Liver (tissue), 9 donors: ENCODE measurements around the gene LCE2D. TPM values are rescaled to one million over a fixed set of nuclear protein-coding genes. Genes with fewer than 3 reads are reported as not detected.
A peak's percentile ranks its signal among the peaks of the same experiment; 100 is the strongest.

Experiments
- DNase-seq: peaks from one replicate; pipeline ENCODE4 v3.0.0-alpha.2; 2017; ENCODE audit warnings: low spot score
- H3K27ac ChIP-seq, 2 donors: one replicate each; pipeline ENCODE4 v1.7.0; 2013; ENCODE audit warnings: inconsistent platforms in 2 of 2, low read length in 2 of 2, control low read depth in 1 of 2, low read depth in 1 of 2, mild to moderate bottlenecking in 1 of 2
- H3K27me3 ChIP-seq, 4 donors: one replicate each; pipeline versions ENCODE4 v1.6.1 to v1.7.0; 2013; ENCODE audit warnings: low read length in 3 of 4, inconsistent platforms in 1 of 4, mild to moderate bottlenecking in 1 of 4, moderate library complexity in 1 of 4; ENCODE audit not compliant: control insufficient read depth in 4 of 4, insufficient read depth in 4 of 4
- H3K36me3 ChIP-seq, 4 donors: one replicate each; pipeline versions ENCODE4 v1.6.1 to v1.7.0; 2013; ENCODE audit warnings: low read length in 3 of 4, mild to moderate bottlenecking in 3 of 4, low read depth in 1 of 4, moderate library complexity in 1 of 4; ENCODE audit not compliant: control insufficient read depth in 4 of 4, insufficient read depth in 3 of 4
- H3K4me1 ChIP-seq, 4 donors: one replicate each; pipeline versions ENCODE4 v1.6.1 to v1.7.0; 2013; ENCODE audit warnings: low read length in 3 of 4, mild to moderate bottlenecking in 3 of 4, moderate library complexity in 1 of 4; ENCODE audit not compliant: control insufficient read depth in 4 of 4, insufficient read depth in 4 of 4
- H3K4me3 ChIP-seq, 3 donors: one replicate each; pipeline versions ENCODE4 v1.6.1 to v1.7.0; 2013; ENCODE audit warnings: low read length in 3 of 3, control low read depth in 1 of 3, low read depth in 1 of 3, mild to moderate bottlenecking in 1 of 3
- H3K9ac ChIP-seq, 2 donors: one replicate each; pipeline ENCODE4 v1.7.0; 2013; ENCODE audit warnings: low read length in 2 of 2, mild to moderate bottlenecking in 2 of 2, moderate library complexity in 2 of 2, control low read depth in 1 of 2, low read depth in 1 of 2
- H3K9me3 ChIP-seq, 4 donors: one replicate each; pipeline versions ENCODE4 v1.6.1 to v1.7.0; 2013; ENCODE audit warnings: low read length in 3 of 4; ENCODE audit not compliant: control insufficient read depth in 4 of 4
- CTCF ChIP-seq: fragments of 150-350 bp; IDR thresholded peaks from 2 replicates; pipeline ENCODE4 v1.5.1; 2017; ENCODE audit warnings: improper control_type of control experiment, low read depth, low read length; ENCODE audit not compliant: missing input control
- EGR1 ChIP-seq, 2 donors: IDR thresholded peaks; 2 replicates each; pipeline ENCODE4 v1.6.1; 2016 to 2018; ENCODE audit warnings: antibody characterized with exemption in 2 of 2, low read depth in 2 of 2
- FOXA1 ChIP-seq: IDR thresholded peaks from 2 replicates; pipeline ENCODE4 v1.6.1; 2016; ENCODE audit warnings: antibody characterized with exemption
- FOXA2 ChIP-seq: IDR thresholded peaks from 2 replicates; pipeline ENCODE4 v1.6.1; 2016; ENCODE audit warnings: antibody characterized with exemption
- GABPA ChIP-seq, 2 donors: IDR thresholded peaks in 1 of 2; conservative IDR thresholded peaks in 1 of 2; 2 replicates each; pipeline ENCODE4 v1.6.1; 2016; ENCODE audit warnings: antibody characterized with exemption in 2 of 2, mild to moderate bottlenecking in 1 of 2, moderate library complexity in 1 of 2
- HNF4A ChIP-seq, 2 donors: conservative IDR thresholded peaks; 2 replicates each; pipeline ENCODE4 v1.6.1; 2016; ENCODE audit warnings: antibody characterized with exemption in 2 of 2, mild to moderate bottlenecking in 2 of 2
- MAX ChIP-seq: IDR thresholded peaks from 2 replicates; pipeline ENCODE4 v1.6.1; 2016; ENCODE audit warnings: antibody characterized with exemption
- NR2F2 ChIP-seq: IDR thresholded peaks from 2 replicates; pipeline ENCODE4 v1.6.1; 2016; ENCODE audit warnings: antibody characterized with exemption
- RAD21 ChIP-seq, 2 donors: IDR thresholded peaks; 2 replicates each; pipeline ENCODE4 v1.6.1; 2016; ENCODE audit warnings: antibody characterized with exemption in 2 of 2, mild to moderate bottlenecking in 2 of 2
- REST ChIP-seq: IDR thresholded peaks from 2 replicates; pipeline ENCODE4 v1.6.1; 2016; ENCODE audit warnings: antibody characterized with exemption, mild to moderate bottlenecking
- TAF1 ChIP-seq: conservative IDR thresholded peaks from 2 replicates; pipeline ENCODE4 v1.6.1; 2016; ENCODE audit warnings: antibody characterized with exemption, mild to moderate bottlenecking
- YY1 ChIP-seq: IDR thresholded peaks from 2 replicates; pipeline ENCODE4 v1.6.1; 2016; ENCODE audit warnings: antibody characterized with exemption, mild to moderate bottlenecking
- ZBTB33 ChIP-seq: IDR thresholded peaks from 2 replicates; pipeline ENCODE4 v1.6.1; 2016; ENCODE audit warnings: antibody characterized with exemption
- WGBS: extraction: QIAGEN DNeasy Blood & Tissue Kit; methylation state at CpG from one replicate; pipeline ENCODE4 v1.1.7; 2013; 5-methylcytosine and 5-hydroxymethylcytosine counted together
- polyA plus RNA-seq, 2 donors: library from polyadenylated mRNA; stranded (reverse) in 1 of 2; unstranded in 1 of 2; fragments of 200-250 nt in 1 of 2; fragments of >200 nt in 1 of 2; fragmentation: Nextera tagmentation in 1 of 2; extraction: Ambion mirVana in 1 of 2; gene quantifications; one replicate each; pipeline versions ENCODE4 v1.2.1 to v1.2.3, GENCODE V29; 2013 to 2015
- total RNA-seq, 2 donors: library from RNA; depleted of rRNA; stranded (reverse); fragments of >200 nt; gene quantifications; one replicate each; pipeline ENCODE4 v1.2.3, GENCODE V29; 2014
- TF ChIP-seq, protein P1 (sequence below): IDR thresholded peaks from 2 replicates; pipeline ENCODE4 v1.6.1; 2016; ENCODE audit warnings: antibody characterized with exemption
- donor health status: healthy.
- donor health status: healthy.
- donor health status: healthy.
- donor health status: healthy.
- donor health status: healthy.

LCE2D gene
- total and polyA plus RNA-seq, 4 donors, result not detected

- no peaks in the 10 kb centered on the region for H3K4me1 ChIP-seq
Measured at GRCh38 chr1:152646656-152647055, 16.5 kb upstream of the LCE2D start.

DNA sequence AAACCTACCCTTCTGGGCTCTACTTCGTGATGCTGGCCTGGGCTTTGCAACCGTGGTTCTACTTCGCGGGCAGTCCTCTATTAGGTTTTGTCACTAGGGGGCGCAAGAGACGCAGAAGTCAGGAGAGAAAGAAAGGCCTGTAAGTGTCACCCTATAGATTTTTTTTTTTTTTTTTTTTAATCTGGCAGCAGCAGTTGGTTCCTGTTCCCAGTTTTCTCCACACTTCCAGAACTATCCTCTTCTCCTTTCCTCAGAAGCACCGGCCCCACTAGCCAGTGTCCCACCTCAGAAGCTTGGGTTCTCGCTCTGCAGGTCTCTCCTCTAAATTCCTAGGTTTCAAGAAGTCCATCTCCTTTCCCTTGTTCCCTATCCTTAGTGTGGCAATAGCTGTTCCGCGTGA lies 9.1 kb upstream of the LCE2D start:
- Histone ChIP-seq H3K4me1 (peaks cover 0 to 14% (median 5%) of the 10 kb centered on the region in 4 donors), H3K36me3 (no peaks in the 10 kb centered on the region), H3K9me3 (no peaks in the 10 kb centered on the region), H3K27ac (no peak overlapping the region), H3K9ac (no peak overlapping the region), H3K4me3 (no peak overlapping the region), H3K27me3 (no peaks in the 10 kb centered on the region)
- WGBS, result 28% methylated on average over 10 of the region's 10 CpGs
- DNase-seq, result peak; percentile 56
- TF ChIP-seq REST (no peak), FOXA2 (no peak), ZBTB33 (no peak), CTCF (peak; percentile 64), RAD21 (IDR thresholded peaks at IDR 0.05) (peak; percentile 75 to 78), NR2F2 (no peak), HNF4A (conservative IDR thresholded peaks at IDR 0.05) (no peak), EGR1 (IDR thresholded peaks at IDR 0.05; ENCODE audit: low read depth in 2 of 2) (no peak)

More at GRCh38 chr1:152646656-152647055, 16.5 kb upstream of the LCE2D start:
- H3K9me3 ChIP-seq, result no peaks in the 10 kb centered on the region
- H3K4me3 ChIP-seq, result no peak overlapping the region
- H3K36me3 ChIP-seq, result no peaks in the 10 kb centered on the region
- H3K27ac ChIP-seq, result no peak overlapping the region
- H3K9ac ChIP-seq, result no peak overlapping the region
- H3K27me3 ChIP-seq, result no peaks in the 10 kb centered on the region
- no peak for DNase-seq
- TF ChIP-seq GABPA (IDR thresholded peaks at IDR 0.05 in 1 of 2, conservative IDR thresholded peaks at IDR 0.05 in 1 of 2) (no peak), RAD21 (IDR thresholded peaks at IDR 0.05) (no peak), FOXA2 (no peak), ZBTB33 (no peak), TAF1 (no peak), HNF4A (conservative IDR thresholded peaks at IDR 0.05) (no peak), NR2F2 (no peak), CTCF (no peak), FOXA1 (no peak), YY1 (no peak), MAX (no peak)
- TF ChIP-seq, protein P1, sequence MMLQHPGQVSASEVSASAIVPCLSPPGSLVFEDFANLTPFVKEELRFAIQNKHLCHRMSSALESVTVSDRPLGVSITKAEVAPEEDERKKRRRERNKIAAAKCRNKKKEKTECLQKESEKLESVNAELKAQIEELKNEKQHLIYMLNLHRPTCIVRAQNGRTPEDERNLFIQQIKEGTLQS, result no peak
